ENCODE measurements around the gene PTH1R. TPM values are rescaled to one million over a fixed set of nuclear protein-coding genes. Genes with fewer than 3 reads are reported as not detected.

PTH1R gene
- total RNA-seq, 1 donor from 2014 or later: 14.5 TPM

- Histone ChIP-seq H3K27ac (peak overlapping the region; percentile 85), H3K27me3 (ENCODE audit: low read depth) (no peaks in the 10 kb centered on the region), H3K4me1 (peaks cover 95% of the 10 kb centered on the region), H3K9me3 (no peaks in the 10 kb centered on the region), H3K36me3 (no peaks in the 10 kb centered on the region), H3K4me3 (no peak overlapping the region)
- DNase-seq (peak; percentile 48), ATAC-seq (no peak)
- TF ChIP-seq CTCF (IDR thresholded peaks at IDR 0.05): no peak
- intact Hi-C loops (cut with DNase I): no loop called here
Measured at GRCh38 chr3:46946416-46946815, 68.9 kb downstream of the PTH1R start.

GRCh38 chr3:46946856-46947545, 69.5 kb downstream of the PTH1R start:
- Histone ChIP-seq H3K4me1 (peaks cover 94% of the 10 kb centered on the region), H3K27ac (peak overlapping the region; percentile 85)
- ATAC-seq: peak; percentile 32

GRCh38 chr3:46947546-46947901, 70.0 kb downstream of the PTH1R start:
- H3K27me3 ChIP-seq (ENCODE audit: low read depth): no peaks in the 10 kb centered on the region
- TF ChIP-seq CTCF (IDR thresholded peaks at IDR 0.05): no peak
- no peaks in the 10 kb centered on the region for H3K36me3 ChIP-seq
- peak overlapping the region; percentile 85 for H3K27ac ChIP-seq
- intact Hi-C loops (cut with DNase I): no loop called here
- peak overlapping the region; percentile 9 for H3K4me3 ChIP-seq
- no peaks in the 10 kb centered on the region for H3K9me3 ChIP-seq
- H3K4me1 ChIP-seq: peaks cover 95% of the 10 kb centered on the region
- ATAC-seq (no peak), DNase-seq (no peak)

More at GRCh38 chr3:46946856-46947545, 69.5 kb downstream of the PTH1R start:
- Histone ChIP-seq H3K27me3 (ENCODE audit: low read depth) (no peaks in the 10 kb centered on the region), H3K36me3 (no peaks in the 10 kb centered on the region), H3K9me3 (no peaks in the 10 kb centered on the region), H3K4me3 (peak overlapping the region; percentile 9)
- DNase-seq: peak; percentile 60
- intact Hi-C loops (cut with DNase I): no loop called here
- TF ChIP-seq CTCF (IDR thresholded peaks at IDR 0.05): no peak

- DNase-seq (peak; percentile 82), ATAC-seq (peak; percentile 88)
- no peak for TF ChIP-seq CTCF (IDR thresholded peaks at IDR 0.05)
- no peaks in the 10 kb centered on the region for H3K27me3 ChIP-seq (ENCODE audit: low read depth)
- H3K9me3 ChIP-seq: no peaks in the 10 kb centered on the region
- no peaks in the 10 kb centered on the region for H3K36me3 ChIP-seq
- peaks cover 98% of the 10 kb centered on the region for H3K4me1 ChIP-seq
- peak overlapping the region; percentile 85 for H3K27ac ChIP-seq
- peak overlapping the region; percentile 9 for H3K4me3 ChIP-seq
- intact Hi-C loops (cut with DNase I): no loop called here
Measured at GRCh38 chr3:46947981-46948791, 70.7 kb downstream of the PTH1R start.

GRCh38 chr3:46948830-46949671, 71.5 kb downstream of the PTH1R start:
- H3K27ac ChIP-seq: peak overlapping the region; percentile 85

More at GRCh38 chr3:46948830-46949671, 71.5 kb downstream of the PTH1R start:
- Histone ChIP-seq H3K27me3 (ENCODE audit: low read depth) (no peaks in the 10 kb centered on the region), H3K4me3 (no peak overlapping the region), H3K36me3 (no peaks in the 10 kb centered on the region), H3K4me1 (peaks cover 98% of the 10 kb centered on the region), H3K9me3 (no peaks in the 10 kb centered on the region)
- no peak for TF ChIP-seq CTCF (IDR thresholded peaks at IDR 0.05)
- DNase-seq (peak; percentile 73), ATAC-seq (peak; percentile 30 to 72)
- intact Hi-C loops (cut with DNase I): no loop called here
